ENCODE results near the gene NANS.

DNA sequence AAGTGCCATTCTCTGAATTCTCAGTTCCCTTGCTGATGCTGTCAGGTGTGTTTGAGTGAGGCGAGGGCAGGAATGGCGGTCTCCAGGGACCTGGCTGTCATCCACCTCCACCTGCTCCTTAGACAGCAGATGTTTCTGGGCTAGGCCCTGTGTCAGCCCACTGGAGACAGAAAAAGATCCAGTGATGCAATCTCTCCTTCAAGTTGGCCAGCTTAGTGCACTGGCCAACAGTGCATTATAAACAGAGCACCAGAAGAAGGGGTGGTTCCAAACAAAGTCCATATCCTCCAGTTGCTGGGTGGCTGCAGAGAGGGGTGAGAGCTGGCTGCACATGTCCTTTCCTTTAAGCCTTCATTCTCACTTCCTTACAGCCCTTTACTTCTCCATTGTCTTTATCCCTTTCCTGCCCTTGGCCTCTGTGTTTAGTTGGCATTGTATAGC, 26.5 kb downstream of the NANS start:
- TF ChIP-seq TEAD4 (IDR thresholded peaks at IDR 0.05; ENCODE audit: low read depth, low read length) (no peak), CBX5 (IDR thresholded peaks at IDR 0.05; ENCODE audit: low read depth, low read length) (no peak), POLR2A (IDR thresholded peaks at IDR 0.05; ENCODE audit: control extremely low read depth in 1 of 2, low read depth in 2 of 2, low read length in 2 of 2) (no peak), CHD2 (IDR thresholded peaks at IDR 0.05; ENCODE audit: low read length) (no peak), EZH2 (IDR thresholded peaks at IDR 0.05; ENCODE audit: low read depth, low read length, severe bottlenecking) (no peak), BCL11A (IDR thresholded peaks at IDR 0.05; ENCODE audit: low read depth in 2 of 2, low read length in 2 of 2) (no peak), RBBP5 (IDR thresholded peaks at IDR 0.05; ENCODE audit: borderline replicate concordance, low read depth, low read length) (no peak)
- TF ChIP-seq, protein P1, sequence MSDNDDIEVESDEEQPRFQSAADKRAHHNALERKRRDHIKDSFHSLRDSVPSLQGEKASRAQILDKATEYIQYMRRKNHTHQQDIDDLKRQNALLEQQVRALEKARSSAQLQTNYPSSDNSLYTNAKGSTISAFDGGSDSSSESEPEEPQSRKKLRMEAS (IDR thresholded peaks at IDR 0.05) = no peak
- TF ChIP-seq, protein P2, sequence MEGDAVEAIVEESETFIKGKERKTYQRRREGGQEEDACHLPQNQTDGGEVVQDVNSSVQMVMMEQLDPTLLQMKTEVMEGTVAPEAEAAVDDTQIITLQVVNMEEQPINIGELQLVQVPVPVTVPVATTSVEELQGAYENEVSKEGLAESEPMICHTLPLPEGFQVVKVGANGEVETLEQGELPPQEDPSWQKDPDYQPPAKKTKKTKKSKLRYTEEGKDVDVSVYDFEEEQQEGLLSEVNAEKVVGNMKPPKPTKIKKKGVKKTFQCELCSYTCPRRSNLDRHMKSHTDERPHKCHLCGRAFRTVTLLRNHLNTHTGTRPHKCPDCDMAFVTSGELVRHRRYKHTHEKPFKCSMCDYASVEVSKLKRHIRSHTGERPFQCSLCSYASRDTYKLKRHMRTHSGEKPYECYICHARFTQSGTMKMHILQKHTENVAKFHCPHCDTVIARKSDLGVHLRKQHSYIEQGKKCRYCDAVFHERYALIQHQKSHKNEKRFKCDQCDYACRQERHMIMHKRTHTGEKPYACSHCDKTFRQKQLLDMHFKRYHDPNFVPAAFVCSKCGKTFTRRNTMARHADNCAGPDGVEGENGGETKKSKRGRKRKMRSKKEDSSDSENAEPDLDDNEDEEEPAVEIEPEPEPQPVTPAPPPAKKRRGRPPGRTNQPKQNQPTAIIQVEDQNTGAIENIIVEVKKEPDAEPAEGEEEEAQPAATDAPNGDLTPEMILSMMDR (IDR thresholded peaks at IDR 0.05; ENCODE audit: control extremely low read depth in 1 of 3, insufficient read depth in 1 of 3, low read depth in 1 of 3, low read length in 3 of 3) = no peak
